Urothelium cell line (cell line): Measurements from ENCODE around the gene ESYT1.

Experiments used
- DNase-seq: peaks from one replicate; pipeline ENCODE4 v3.0.0; 2011; ENCODE audit warnings: low spot score, mixed read lengths
- FAIRE-seq: peaks from 2 replicates; lab custom pipeline; 2011; peaks lifted over from hg19 to GRCh38; lab: Jason Lieb, UNC

ESYT1 gene

GRCh38 chr12:56186957-56187356, 58.9 kb downstream of the ESYT1 start:
- DNase-seq (no peak), FAIRE-seq (no peak)

GRCh38 chr12:56188131-56188777, 60.2 kb downstream of the ESYT1 start:
- FAIRE-seq (no peak), DNase-seq (no peak)

- DNase-seq (no peak), FAIRE-seq (no peak)
Observed at GRCh38 chr12:56188778-56189098, 60.7 kb downstream of the ESYT1 start.

DNA sequence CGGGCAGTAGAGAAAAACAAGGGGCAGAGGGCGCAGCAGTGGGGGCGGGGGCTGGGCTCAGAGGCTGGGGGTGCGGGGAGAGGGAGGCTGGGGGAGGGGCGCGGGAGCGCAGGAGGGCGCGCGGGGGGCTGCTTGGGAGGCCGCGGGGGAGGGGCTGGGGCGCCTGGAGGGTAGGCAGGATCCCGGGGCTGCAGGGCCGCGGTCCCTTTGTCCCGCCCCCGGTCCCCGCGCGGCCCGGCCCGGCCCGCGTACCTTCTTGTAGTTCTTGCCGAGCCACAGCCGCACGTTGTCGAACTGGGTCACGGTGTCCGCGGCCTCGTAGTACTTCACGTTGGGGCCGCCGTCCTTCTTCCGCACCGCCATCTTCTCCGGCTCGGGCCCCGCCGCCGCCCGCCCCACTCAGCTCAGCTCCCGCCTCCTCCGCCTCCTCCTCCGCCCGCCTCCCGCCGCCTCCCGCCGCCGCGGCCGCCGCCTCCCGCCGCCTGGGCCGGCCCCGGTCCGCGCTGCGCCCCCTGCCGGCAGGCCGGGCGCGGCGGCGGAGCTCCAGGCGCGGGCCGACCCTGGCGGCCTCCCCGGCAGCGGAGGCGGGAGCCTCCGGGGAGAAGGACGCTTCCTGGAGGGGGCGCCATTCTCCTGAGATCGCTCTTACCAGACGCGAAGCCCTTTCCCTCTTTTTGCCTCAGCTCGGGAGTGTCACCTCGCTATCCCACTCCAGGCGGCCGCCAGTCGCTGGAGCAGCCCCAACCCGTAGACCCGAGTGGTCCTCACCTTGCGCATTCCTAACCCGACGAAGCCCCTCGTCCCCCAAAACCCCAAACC, 61.2 kb downstream of the ESYT1 start, which contains the start of gene SMARCC2:
Gene SMARCC2 (minus strand): TSS at position 385 of the 819 bp plus-strand sequence. CDS start 22 bp downstream, at position 363.
- DNase-seq (peak; percentile 95), FAIRE-seq (no peak)

GRCh38 chr12:56189918-56190694, 62.0 kb downstream of the ESYT1 start:
- DNase-seq = peak; percentile 82
- no peak for FAIRE-seq

DNA sequence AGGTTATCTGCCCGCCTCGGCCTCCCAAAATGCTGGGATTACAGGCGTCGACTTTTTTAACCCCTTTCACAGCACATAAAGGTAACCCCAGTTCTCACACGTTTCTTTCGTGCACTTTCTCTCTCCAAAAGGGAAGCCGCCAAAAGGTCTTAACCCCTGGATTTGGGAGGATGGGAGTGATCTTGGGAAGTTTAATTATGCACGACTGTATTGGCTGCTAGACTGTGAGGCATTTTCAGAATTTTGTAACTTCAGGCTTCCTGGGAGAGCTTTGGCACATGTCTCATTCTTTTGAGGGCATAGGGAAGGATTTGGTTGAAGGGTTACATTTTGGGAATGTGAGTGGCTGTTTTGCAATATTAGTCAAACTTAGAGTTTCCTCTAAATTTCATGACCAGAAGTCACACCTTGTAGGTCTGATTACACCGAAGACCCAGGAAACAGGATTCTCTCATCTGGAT, 62.7 kb downstream of the ESYT1 start:
- FAIRE-seq = no peak
- DNase-seq = no peak

DNA sequence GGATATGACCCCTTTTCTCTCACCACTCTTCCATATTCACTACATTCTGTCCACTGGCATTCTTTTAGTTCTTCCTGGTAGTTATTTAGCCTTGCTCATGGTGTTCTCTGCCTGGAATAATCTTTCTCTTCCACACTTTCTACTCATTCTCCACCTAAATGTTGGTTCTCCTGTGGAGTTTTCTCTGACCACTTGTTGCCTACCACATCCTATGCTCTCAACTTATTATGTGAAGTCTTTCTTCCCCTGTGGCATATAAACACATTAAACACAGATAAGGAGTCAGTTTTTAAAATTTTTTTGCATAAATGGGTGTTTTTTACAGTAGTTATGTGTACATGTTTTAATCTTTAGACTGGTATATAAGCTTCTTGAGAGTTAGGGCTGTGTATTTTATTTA, 64.5 kb downstream of the ESYT1 start:
- no peak for DNase-seq
- FAIRE-seq = no peak

DNA sequence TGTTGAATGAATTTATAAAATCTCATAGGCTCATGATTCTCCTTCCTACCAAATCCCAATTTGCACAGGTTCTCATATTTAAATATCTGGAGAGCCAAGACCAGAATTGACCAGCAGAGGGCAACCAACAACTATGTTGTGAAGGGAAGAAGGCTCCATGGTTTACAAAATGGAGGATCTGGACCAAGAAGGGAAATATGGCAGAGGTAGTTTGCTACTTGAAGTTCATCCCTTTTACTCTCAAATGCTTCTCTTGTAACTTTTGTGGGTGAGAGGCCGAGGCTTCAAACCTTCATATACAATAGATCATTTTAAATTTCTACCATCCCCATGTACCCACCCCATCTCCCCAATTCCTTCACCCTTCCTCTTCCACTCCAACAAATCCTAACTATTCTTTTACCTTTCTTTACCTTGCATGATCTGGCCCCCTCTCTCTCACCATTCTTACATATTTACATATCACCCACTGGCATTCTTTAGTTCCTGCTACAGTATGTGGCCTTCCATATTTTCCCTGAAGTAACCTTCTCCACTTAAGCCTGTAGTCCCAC, 65.0 kb downstream of the ESYT1 start:
- DNase-seq (peak; percentile 61), FAIRE-seq (no peak)
